CD4-positive, alpha-beta T cell treated with Interferon gamma for 1 hour (primary cell): Measurements from ENCODE around the gene LRRC71.

Experiments
- DNase-seq: peaks from one replicate; pipeline ENCODE4 v3.0.0-alpha.2; 2020

LRRC71 gene

GRCh38 chr1:156929596-156930238 lies 9.3 kb downstream of the LRRC71 start:
- DNase-seq: no peak

GRCh38 chr1:156930483-156930882 lies 10.1 kb downstream of the LRRC71 start:
- no peak for DNase-seq

- no peak for DNase-seq
Measured at GRCh38 chr1:156931211-156931952, 10.9 kb downstream of the LRRC71 start.

GRCh38 chr1:156931974-156932710 lies 11.7 kb downstream of the LRRC71 start:
- no peak for DNase-seq

GRCh38 chr1:156933136-156933535 lies 12.7 kb downstream of the LRRC71 start:
- DNase-seq: no peak

GRCh38 chr1:156935505-156936128 lies 15.2 kb downstream of the LRRC71 start:
- no peak for DNase-seq

GRCh38 chr1:156936191-156936590 lies 15.8 kb downstream of the LRRC71 start:
- no peak for DNase-seq

- no peak for DNase-seq
Measured at GRCh38 chr1:156936721-156937220, 16.3 kb downstream of the LRRC71 start.

- DNase-seq: no peak
Measured at GRCh38 chr1:156937883-156938282, 17.5 kb downstream of the LRRC71 start.

GRCh38 chr1:156938813-156939212 lies 18.4 kb downstream of the LRRC71 start:
- DNase-seq: no peak

- no peak for DNase-seq
Measured at GRCh38 chr1:156939786-156940334, 19.4 kb downstream of the LRRC71 start.

GRCh38 chr1:156941675-156942074 lies 21.2 kb downstream of the LRRC71 start:
- no peak for DNase-seq

GRCh38 chr1:156942176-156942575 lies 21.7 kb downstream of the LRRC71 start:
- DNase-seq: no peak

- no peak for DNase-seq
Measured at GRCh38 chr1:156942576-156942975, 22.1 kb downstream of the LRRC71 start.

- DNase-seq: no peak
Measured at GRCh38 chr1:156943756-156944155, 23.3 kb downstream of the LRRC71 start.

- DNase-seq: no peak
Measured at GRCh38 chr1:156944268-156944667, 23.8 kb downstream of the LRRC71 start.

GRCh38 chr1:156944848-156945247 lies 24.4 kb downstream of the LRRC71 start:
- no peak for DNase-seq

- no peak for DNase-seq
Measured at GRCh38 chr1:156945881-156946661, 25.6 kb downstream of the LRRC71 start.

- no peak for DNase-seq
Measured at GRCh38 chr1:156947127-156947526, 26.7 kb downstream of the LRRC71 start.

GRCh38 chr1:156947818-156948525 lies 27.5 kb downstream of the LRRC71 start:
- DNase-seq: no peak

- no peak for DNase-seq
Measured at GRCh38 chr1:156948708-156949107, 28.3 kb downstream of the LRRC71 start.
